Esophagus squamous epithelium (tissue), 5 donors: ENCODE results near the gene DNTT. TPM values are rescaled to one million over a fixed set of nuclear protein-coding genes. Genes with fewer than 3 reads are reported as not detected.

Experiments used
- DNase-seq: peaks from one replicate; lab custom pipeline; 2025; lab: John Stamatoyannopoulos, UW
- H3K27ac ChIP-seq, 4 donors: fragments of 200-600 bp; sonication (generic); one replicate each; pipeline ENCODE4 v1.5.1; 2016 to 2019; ENCODE audit warnings: mild to moderate bottlenecking in 1 of 4
- H3K27me3 ChIP-seq, 4 donors: fragments of 200-600 bp; sonication (generic); 1 replicate in 3 of 4; 2 replicates in 1 of 4; pipeline versions ENCODE4 v1.5.1 to v1.6.0; 2017 to 2021; ENCODE audit warnings: antibody characterized with exemption in 1 of 4
- H3K36me3 ChIP-seq, 3 donors: fragments of 200-600 bp; sonication (generic); one replicate each; pipeline ENCODE4 v1.5.1; 2016 to 2019
- H3K4me1 ChIP-seq, 3 donors: fragments of 200-600 bp; sonication (generic); one replicate each; pipeline ENCODE4 v1.5.1; 2017 to 2019
- H3K4me3 ChIP-seq, 4 donors: fragments of 200-600 bp; sonication (generic); 1 replicate in 3 of 4; 2 replicates in 1 of 4; pipeline ENCODE4 v1.5.1; 2016 to 2019; ENCODE audit warnings: mild to moderate bottlenecking in 2 of 4, moderate library complexity in 1 of 4
- H3K9me3 ChIP-seq, 3 donors: fragments of 200-600 bp; sonication (generic); one replicate each; pipeline ENCODE4 v1.5.1; 2016 to 2019
- POLR2A ChIP-seq, 4 donors: fragments of 450-650 bp; IDR thresholded peaks; one replicate each; pipeline ENCODE4 v1.6.1; 2017; ENCODE audit warnings: antibody characterized with exemption in 4 of 4, mild to moderate bottlenecking in 4 of 4, moderate library complexity in 3 of 4
- WGBS, 2 donors: methylation state at CpG; one replicate each; pipeline ENCODE4 v1.1.5; 2018; 5-methylcytosine and 5-hydroxymethylcytosine counted together
- intact Hi-C: fragments of 100-400 bp; cut with DNase I; formaldehyde crosslinking; loops from one replicate; pipeline ENCODE4 v1.15.0; 2022
- total RNA-seq, 4 donors: library from RNA; depleted of rRNA; stranded (reverse); fragments of >200 nt; gene quantifications; one replicate each; pipeline ENCODE4 v1.1.0, GENCODE V29; 2016
- TF ChIP-seq, protein P1 (sequence below), 6 experiments: fragments of 450-650 bp in 4 of 6; fragments of 200-600 bp in 2 of 6; sonication (generic) in 2 of 6; IDR thresholded peaks; one replicate each; pipeline ENCODE4 v1.5.1; 2016 to 2019; ENCODE audit warnings: antibody characterized with exemption in 6 of 6, mild to moderate bottlenecking in 4 of 6, moderate library complexity in 4 of 6
- donor health status: DM: yes; HTN: yes; CAD: no.

Gene DNTT
- total RNA-seq, 4 donors from 2014 or later: not detected

DNA sequence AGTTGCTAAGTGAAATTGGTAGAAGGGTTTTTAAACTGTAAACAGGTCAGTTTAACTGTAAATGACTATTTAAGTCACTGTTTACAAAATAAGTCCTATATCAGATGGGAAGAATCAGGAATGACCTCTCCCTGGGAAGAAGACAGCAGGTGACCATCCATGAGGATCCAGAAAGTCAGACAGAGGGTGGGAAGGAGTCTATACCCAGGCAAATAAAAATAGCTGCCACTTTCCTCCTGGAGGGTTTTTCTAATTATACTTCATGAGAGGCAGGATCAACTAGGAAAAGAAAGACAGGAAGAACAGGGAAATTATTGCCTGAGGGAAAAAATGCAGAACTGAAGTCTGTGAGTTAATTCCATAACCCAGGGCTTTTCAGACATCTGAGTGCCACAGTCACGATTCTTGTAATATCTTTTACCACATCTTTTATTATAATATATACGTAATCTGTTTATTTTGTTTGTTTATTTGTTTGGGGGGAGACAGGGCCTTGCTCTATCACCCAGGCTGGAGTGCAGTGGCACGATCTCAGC is 7.0 kb downstream of the DNTT start:
- DNase-seq: no peak
- intact Hi-C loops: no loop called here
- peaks cover 0 to 19% (median 4%) of the 10 kb centered on the region in 3 donors for H3K4me1 ChIP-seq
- no peak overlapping the region for H3K4me3 ChIP-seq
- H3K27ac ChIP-seq: no peak overlapping the region
- H3K9me3 ChIP-seq: no peaks in the 10 kb centered on the region
- 51 to 60% methylated on average over 3 of the region's 3 CpGs for WGBS, 2 donors
- no peaks in the 10 kb centered on the region for H3K36me3 ChIP-seq
- TF ChIP-seq POLR2A (IDR thresholded peaks at IDR 0.05): no peak
- TF ChIP-seq, protein P1, sequence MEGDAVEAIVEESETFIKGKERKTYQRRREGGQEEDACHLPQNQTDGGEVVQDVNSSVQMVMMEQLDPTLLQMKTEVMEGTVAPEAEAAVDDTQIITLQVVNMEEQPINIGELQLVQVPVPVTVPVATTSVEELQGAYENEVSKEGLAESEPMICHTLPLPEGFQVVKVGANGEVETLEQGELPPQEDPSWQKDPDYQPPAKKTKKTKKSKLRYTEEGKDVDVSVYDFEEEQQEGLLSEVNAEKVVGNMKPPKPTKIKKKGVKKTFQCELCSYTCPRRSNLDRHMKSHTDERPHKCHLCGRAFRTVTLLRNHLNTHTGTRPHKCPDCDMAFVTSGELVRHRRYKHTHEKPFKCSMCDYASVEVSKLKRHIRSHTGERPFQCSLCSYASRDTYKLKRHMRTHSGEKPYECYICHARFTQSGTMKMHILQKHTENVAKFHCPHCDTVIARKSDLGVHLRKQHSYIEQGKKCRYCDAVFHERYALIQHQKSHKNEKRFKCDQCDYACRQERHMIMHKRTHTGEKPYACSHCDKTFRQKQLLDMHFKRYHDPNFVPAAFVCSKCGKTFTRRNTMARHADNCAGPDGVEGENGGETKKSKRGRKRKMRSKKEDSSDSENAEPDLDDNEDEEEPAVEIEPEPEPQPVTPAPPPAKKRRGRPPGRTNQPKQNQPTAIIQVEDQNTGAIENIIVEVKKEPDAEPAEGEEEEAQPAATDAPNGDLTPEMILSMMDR (IDR thresholded peaks at IDR 0.05): no peak
- H3K27me3 ChIP-seq: peaks cover 0 to 6% (median 0%) of the 10 kb centered on the region in 4 donors

DNA sequence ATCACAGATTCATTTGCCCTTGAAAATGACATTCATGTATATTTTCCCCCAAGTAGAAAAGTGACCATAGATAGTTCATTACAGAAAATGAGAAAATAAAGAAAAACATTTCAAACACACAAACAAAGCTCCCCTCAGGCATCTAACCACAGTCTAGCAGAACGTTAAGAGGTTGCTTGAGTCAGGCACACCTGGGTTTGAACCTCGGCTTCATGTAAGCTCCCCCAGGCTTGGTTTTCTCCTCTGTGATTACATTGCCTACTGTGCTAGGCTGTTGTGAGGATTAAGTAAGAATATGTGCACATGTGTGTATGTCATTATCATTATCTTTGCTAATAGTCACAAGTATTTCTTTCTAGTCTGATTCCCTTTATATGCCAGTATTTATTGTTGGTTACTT is 9.1 kb downstream of the DNTT start:
- H3K27ac ChIP-seq: no peak overlapping the region
- H3K4me3 ChIP-seq: no peak overlapping the region
- 41 to 45% methylated on average over 2 of the region's 2 CpGs for WGBS, 2 donors
- no peaks in the 10 kb centered on the region for H3K36me3 ChIP-seq
- TF ChIP-seq, protein P1 (IDR thresholded peaks at IDR 0.05): no peak
- TF ChIP-seq POLR2A (IDR thresholded peaks at IDR 0.05): no peak
- peaks cover 0 to 9% (median 0%) of the 10 kb centered on the region in 4 donors for H3K27me3 ChIP-seq
- H3K9me3 ChIP-seq: no peaks in the 10 kb centered on the region
- intact Hi-C loops: no loop called here
- peaks cover 0 to 14% (median 4%) of the 10 kb centered on the region in 3 donors for H3K4me1 ChIP-seq
- no peak for DNase-seq

- WGBS, 2 donors: 71 to 74% methylated on average over 4 of the region's 4 CpGs
- Histone ChIP-seq H3K4me1 (no peaks in the 10 kb centered on the region), H3K27ac (no peak overlapping the region), H3K36me3 (no peaks in the 10 kb centered on the region), H3K9me3 (no peaks in the 10 kb centered on the region), H3K4me3 (no peak overlapping the region), H3K27me3 (peaks cover 0 to 22% (median 0%) of the 10 kb centered on the region in 4 donors)
- TF ChIP-seq POLR2A (IDR thresholded peaks at IDR 0.05): no peak
- TF ChIP-seq, protein P1 (IDR thresholded peaks at IDR 0.05): no peak
- no peak for DNase-seq
- intact Hi-C loops: no loop called here
Observed at GRCh38 chr10:96317067-96317833, 13.0 kb downstream of the DNTT start.

DNA sequence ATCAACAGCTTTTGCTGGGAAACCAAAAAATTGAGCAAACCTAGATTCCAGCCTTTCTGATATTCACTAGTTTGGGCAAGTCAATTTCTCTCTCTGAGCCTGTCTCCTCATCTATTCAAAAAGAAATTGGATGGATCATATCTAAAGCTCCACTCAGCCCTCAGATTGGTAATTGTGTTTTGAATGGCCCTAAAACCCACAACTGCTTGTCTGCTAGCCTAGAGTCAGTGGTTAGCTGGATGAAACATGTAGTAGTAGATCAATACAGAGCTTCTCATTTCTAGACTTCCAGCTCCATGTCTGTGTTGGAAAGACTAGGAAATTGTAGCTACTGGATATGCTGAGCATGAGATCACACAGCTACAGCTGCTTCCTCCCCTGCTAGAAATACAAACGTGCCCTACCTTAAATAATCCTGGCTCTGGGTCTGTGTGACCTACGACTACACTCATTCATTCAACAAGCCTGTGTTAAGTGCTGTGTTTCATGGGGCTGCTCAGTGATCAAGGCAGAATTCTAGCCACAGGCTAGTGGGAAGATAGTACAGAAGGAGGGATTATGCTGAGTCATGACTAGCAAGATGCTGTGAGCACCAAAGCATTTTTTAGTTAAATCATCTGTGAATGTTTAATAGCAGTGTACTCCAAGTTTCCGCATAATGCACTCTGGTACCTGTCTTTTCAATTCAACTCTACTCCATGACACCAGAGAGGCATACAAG is 15.7 kb downstream of the DNTT start:
- no peak overlapping the region for H3K4me3 ChIP-seq
- H3K4me1 ChIP-seq: no peaks in the 10 kb centered on the region
- TF ChIP-seq POLR2A (IDR thresholded peaks at IDR 0.05): no peak
- TF ChIP-seq, protein P1 (IDR thresholded peaks at IDR 0.05): no peak
- peaks cover 0 to 39% (median 0%) of the 10 kb centered on the region in 4 donors for H3K27me3 ChIP-seq
- DNase-seq: no peak
- 30 to 42% methylated on average over 3 of the region's 3 CpGs for WGBS, 2 donors
- intact Hi-C loops: no loop called here
- no peaks in the 10 kb centered on the region for H3K36me3 ChIP-seq
- H3K27ac ChIP-seq: no peak overlapping the region
- no peaks in the 10 kb centered on the region for H3K9me3 ChIP-seq

DNA sequence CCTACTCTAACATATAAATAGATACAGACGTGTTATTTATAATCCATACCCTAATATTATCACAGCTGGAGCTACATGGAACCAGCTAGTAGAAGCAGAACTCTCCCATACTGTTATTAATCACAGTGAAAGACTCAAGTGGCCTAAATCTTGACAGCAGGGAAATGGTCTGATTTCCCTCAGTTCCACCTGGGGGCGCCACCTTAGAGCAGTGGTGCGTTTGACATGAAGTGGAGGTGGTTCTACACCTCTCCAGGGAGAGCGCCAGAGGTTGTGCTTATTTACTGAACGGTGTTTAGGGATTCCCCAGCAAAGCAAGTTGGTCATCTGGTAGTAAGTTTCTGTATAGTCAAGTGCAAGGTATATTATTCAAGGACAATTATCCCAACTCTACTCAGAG is 17.6 kb downstream of the DNTT start:
- H3K27ac ChIP-seq: no peak overlapping the region
- no peak for DNase-seq
- no peaks in the 10 kb centered on the region for H3K9me3 ChIP-seq
- WGBS, 2 donors: 39 to 43% methylated on average over 3 to 5 of the region's 5 CpGs
- no peaks in the 10 kb centered on the region for H3K36me3 ChIP-seq
- no peaks in the 10 kb centered on the region for H3K4me1 ChIP-seq
- peaks cover 0 to 42% (median 0%) of the 10 kb centered on the region in 4 donors for H3K27me3 ChIP-seq
- TF ChIP-seq, protein P1 (IDR thresholded peaks at IDR 0.05): no peak
- TF ChIP-seq POLR2A (IDR thresholded peaks at IDR 0.05): no peak
- H3K4me3 ChIP-seq: no peak overlapping the region
- intact Hi-C loops: no loop called here
